GM19238 (cell line): ENCODE measurements around the gene GART.
"Not testable (repeated sequence)": the region's sequence is repeated elsewhere in the genome, so short reads cannot be mapped to it uniquely, and the experiment has no call there.

Experiments
- DNase-seq: peaks from one replicate; pipeline ENCODE4 v3.0.0; 2011; ENCODE audit warnings: low spot score; ENCODE audit not compliant: insufficient read length

GART gene

GRCh38 chr21:33473344-33473743 is 68.6 kb downstream of the GART start:
- no peak for DNase-seq

- DNase-seq: no peak
These were observed 71.2 kb downstream of the GART start for GRCh38 chr21:33470701-33471100.

GRCh38 chr21:33469183-33469582 is 72.7 kb downstream of the GART start:
- DNase-seq: not testable (repeated sequence)

GRCh38 chr21:33461538-33462250 is 80.2 kb downstream of the GART start:
- DNase-seq: no peak

- no peak for DNase-seq
These were observed 83.1 kb downstream of the GART start for GRCh38 chr21:33458861-33459260.

GRCh38 chr21:33455686-33456446 is 86.1 kb downstream of the GART start:
- DNase-seq: no peak
